ENCODE measurements around the gene MKI67.

DNA sequence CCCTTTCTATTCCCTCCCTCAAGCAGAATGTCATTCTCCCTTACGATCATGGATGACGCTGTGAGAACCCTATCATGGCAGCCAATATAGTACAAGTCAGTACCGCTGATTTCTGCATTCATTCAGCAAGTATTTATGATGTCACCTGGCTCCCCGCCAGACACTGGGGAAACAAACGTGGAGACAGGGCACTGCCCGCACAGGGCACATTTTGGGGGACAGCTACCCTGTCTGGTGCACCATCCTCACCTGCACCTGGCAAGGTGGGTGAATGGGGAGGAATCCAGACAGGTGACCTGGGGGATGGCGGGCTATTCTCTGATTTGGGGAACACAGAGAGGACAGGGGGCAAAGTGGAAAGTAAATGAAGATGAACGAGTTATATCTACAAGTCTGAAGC is 28.4 kb downstream of the MKI67 start:
- TF ChIP-seq, protein P1, sequence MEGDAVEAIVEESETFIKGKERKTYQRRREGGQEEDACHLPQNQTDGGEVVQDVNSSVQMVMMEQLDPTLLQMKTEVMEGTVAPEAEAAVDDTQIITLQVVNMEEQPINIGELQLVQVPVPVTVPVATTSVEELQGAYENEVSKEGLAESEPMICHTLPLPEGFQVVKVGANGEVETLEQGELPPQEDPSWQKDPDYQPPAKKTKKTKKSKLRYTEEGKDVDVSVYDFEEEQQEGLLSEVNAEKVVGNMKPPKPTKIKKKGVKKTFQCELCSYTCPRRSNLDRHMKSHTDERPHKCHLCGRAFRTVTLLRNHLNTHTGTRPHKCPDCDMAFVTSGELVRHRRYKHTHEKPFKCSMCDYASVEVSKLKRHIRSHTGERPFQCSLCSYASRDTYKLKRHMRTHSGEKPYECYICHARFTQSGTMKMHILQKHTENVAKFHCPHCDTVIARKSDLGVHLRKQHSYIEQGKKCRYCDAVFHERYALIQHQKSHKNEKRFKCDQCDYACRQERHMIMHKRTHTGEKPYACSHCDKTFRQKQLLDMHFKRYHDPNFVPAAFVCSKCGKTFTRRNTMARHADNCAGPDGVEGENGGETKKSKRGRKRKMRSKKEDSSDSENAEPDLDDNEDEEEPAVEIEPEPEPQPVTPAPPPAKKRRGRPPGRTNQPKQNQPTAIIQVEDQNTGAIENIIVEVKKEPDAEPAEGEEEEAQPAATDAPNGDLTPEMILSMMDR (optimal IDR thresholded peaks at IDR 0.05 in 1 of 3, IDR thresholded peaks at IDR 0.05 in 1 of 3, conservative IDR thresholded peaks at IDR 0.05 in 1 of 3; ENCODE audit: extremely low read depth in 1 of 3, insufficient read depth in 2 of 3, low read length in 3 of 3): no peak
- no peak for TF ChIP-seq EZH2 (IDR thresholded peaks at IDR 0.05; ENCODE audit: low read length)
